ENCODE results near the gene NCOA7. TPM values are rescaled to one million over a fixed set of nuclear protein-coding genes. Genes with fewer than 3 reads are reported as not detected.

NCOA7 gene
- total RNA-seq, 1 experiment from 2014 or later: 13.8 TPM

DNA sequence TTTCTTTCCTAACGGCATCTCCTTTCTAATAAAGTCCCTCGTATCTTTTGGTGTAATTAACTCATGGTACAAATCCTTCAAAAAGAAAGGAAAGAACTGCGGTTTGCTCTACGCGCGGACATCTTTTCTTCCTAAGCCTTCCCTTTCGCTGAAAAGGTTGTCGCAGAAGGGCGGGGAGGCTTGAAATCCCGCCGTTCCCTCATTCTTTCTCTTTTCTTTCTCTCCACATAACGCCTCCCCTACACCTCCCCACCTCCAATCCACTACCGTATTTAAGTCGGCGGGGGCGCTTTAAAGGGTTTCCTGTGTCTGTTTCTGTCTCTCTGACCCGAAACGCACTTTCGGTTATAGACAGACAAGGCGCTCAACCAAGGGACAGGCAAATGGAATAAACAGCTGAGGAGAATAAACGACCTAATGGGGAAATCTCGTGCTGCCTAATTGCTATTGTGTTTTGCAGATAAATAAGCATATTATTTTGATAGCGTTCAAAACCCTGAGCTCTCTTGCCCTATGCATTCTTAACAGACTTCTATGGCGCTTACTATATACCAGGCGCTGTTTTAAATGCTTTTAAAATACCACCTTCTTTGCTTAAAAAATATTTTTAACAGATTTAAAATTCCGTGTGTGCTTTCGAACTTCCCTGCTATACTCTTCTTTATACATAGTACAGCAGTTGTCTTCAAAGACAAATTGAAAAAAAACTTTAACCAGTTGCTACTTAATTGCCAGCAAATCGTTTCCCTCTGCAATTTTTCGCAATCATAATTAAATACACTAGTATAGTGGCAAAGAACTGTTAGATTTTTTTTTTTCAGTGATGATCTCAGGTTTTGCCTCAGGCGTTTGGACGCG lies 43.8 kb upstream of the NCOA7 start:
- peak overlapping the region; percentile 30 for H2AFZ ChIP-seq (ENCODE audit: low read depth, low read length, poor library complexity, severe bottlenecking)
- H4K20me1 ChIP-seq (ENCODE audit: insufficient read depth): no peaks in the 10 kb centered on the region
- H3K4me3 ChIP-seq (replicated peaks in 1 of 2; ENCODE audit: low read depth in 1 of 2, low read length in 2 of 2): peak overlapping the region; percentile 18 to 35; a peak in 3 of 4 replicates
- H3K27ac ChIP-seq (ENCODE audit: low read depth, low read length): no peak overlapping the region
- intact Hi-C loops (cut with micrococcal nuclease): no loop called here
- RAD21 ChIA-PET (ENCODE audit: low non-redundant PET in 1 of 2, low total read pairs in 2 of 2, uncharacterized antibody in 2 of 2, unreplicated experiment in 2 of 2): no interaction called here
- H3K79me2 ChIP-seq (ENCODE audit: insufficient read depth, low read length): no peaks in the 10 kb centered on the region
- POLR2A ChIA-PET: no interaction called here
- DNase-seq (ENCODE audit: low read depth, low spot score) (no peak), ATAC-seq (no peak)
- H3K9ac ChIP-seq (ENCODE audit: low read length): no peak overlapping the region
- H3K4me2 ChIP-seq (ENCODE audit: low read length): peak overlapping the region; percentile 64
- no peak for TF ChIP-seq MAX (IDR thresholded peaks at IDR 0.05)
- TF ChIP-seq POLR2AphosphoS5 (IDR thresholded peaks at IDR 0.05; ENCODE audit: low read depth, low read length): no peak
- no peak for TF ChIP-seq EZH2phosphoT487 (IDR thresholded peaks at IDR 0.05; ENCODE audit: borderline replicate concordance)
- no peak for TF ChIP-seq CTCF (IDR thresholded peaks at IDR 0.05 in 2 of 3, conservative IDR thresholded peaks at IDR 0.05 in 1 of 3; ENCODE audit: borderline replicate concordance in 1 of 3, insufficient read depth in 1 of 3, low read depth in 2 of 3, low read length in 2 of 3)
- TF ChIP-seq SIN3A (IDR thresholded peaks at IDR 0.05; ENCODE audit: low read depth): no peak
- no peak for TF ChIP-seq EGR1 (IDR thresholded peaks at IDR 0.05; ENCODE audit: low read depth)
- TF ChIP-seq TCF7L2 (IDR thresholded peaks at IDR 0.05; ENCODE audit: borderline replicate concordance, extremely low read depth, insufficient read depth, insufficient read length): no peak
- TF ChIP-seq ZFX (IDR thresholded peaks at IDR 0.05): no peak
- TF ChIP-seq, protein P1, sequence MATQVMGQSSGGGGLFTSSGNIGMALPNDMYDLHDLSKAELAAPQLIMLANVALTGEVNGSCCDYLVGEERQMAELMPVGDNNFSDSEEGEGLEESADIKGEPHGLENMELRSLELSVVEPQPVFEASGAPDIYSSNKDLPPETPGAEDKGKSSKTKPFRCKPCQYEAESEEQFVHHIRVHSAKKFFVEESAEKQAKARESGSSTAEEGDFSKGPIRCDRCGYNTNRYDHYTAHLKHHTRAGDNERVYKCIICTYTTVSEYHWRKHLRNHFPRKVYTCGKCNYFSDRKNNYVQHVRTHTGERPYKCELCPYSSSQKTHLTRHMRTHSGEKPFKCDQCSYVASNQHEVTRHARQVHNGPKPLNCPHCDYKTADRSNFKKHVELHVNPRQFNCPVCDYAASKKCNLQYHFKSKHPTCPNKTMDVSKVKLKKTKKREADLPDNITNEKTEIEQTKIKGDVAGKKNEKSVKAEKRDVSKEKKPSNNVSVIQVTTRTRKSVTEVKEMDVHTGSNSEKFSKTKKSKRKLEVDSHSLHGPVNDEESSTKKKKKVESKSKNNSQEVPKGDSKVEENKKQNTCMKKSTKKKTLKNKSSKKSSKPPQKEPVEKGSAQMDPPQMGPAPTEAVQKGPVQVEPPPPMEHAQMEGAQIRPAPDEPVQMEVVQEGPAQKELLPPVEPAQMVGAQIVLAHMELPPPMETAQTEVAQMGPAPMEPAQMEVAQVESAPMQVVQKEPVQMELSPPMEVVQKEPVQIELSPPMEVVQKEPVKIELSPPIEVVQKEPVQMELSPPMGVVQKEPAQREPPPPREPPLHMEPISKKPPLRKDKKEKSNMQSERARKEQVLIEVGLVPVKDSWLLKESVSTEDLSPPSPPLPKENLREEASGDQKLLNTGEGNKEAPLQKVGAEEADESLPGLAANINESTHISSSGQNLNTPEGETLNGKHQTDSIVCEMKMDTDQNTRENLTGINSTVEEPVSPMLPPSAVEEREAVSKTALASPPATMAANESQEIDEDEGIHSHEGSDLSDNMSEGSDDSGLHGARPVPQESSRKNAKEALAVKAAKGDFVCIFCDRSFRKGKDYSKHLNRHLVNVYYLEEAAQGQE (IDR thresholded peaks at IDR 0.05; ENCODE audit: low read depth): no peak
- TF ChIP-seq POLR2A (IDR thresholded peaks at IDR 0.05; ENCODE audit: borderline replicate concordance, extremely low read depth, insufficient read depth, insufficient read length): no peak
- TF ChIP-seq JUND (IDR thresholded peaks at IDR 0.05): no peak
- H3K9me2 ChIP-seq (ENCODE audit: insufficient read depth): no peaks in the 10 kb centered on the region
- peaks cover 0 to 10% of the 10 kb centered on the region in 2 experiments; a peak in 2 of 4 replicates for H3K4me1 ChIP-seq (ENCODE audit: control insufficient read depth in 1 of 2, insufficient read depth in 2 of 2, low read length in 2 of 2)
- no peaks in the 10 kb centered on the region for H3K9me3 ChIP-seq (ENCODE audit: control insufficient read depth in 1 of 2, insufficient read depth in 1 of 2, low read depth in 1 of 2, low read length in 2 of 2)
- no TSS peak for BruUV-seq (replicated peaks)
- no peaks in the 10 kb centered on the region for H3K36me3 ChIP-seq (ENCODE audit: control insufficient read depth in 1 of 2, insufficient read depth in 2 of 2, low read length in 2 of 2)
- H3K27me3 ChIP-seq (ENCODE audit: insufficient read depth, low read length): peaks cover 66% of the 10 kb centered on the region
- CTCF ChIA-PET: no interaction called here
